GM23338 (cell line): ENCODE data around the gene ATP1B4. TPM values are rescaled to one million over a fixed set of nuclear protein-coding genes. Genes with fewer than 3 reads are reported as not detected.

Source experiments
- ATAC-seq: fragments of 200-7000 bp; cut with Tn5 transposase; 3 replicates; pipeline ENCODE4 v1.9.1; 2020
- DNase-seq: peaks from one replicate; pipeline ENCODE4 v3.0.0-alpha.2; 2015; ENCODE audit warnings: low spot score
- H2AFZ ChIP-seq: fragments of 200-600 bp; sonication (generic); 2 replicates; pipeline ENCODE4 v1.8.0; 2016; ENCODE audit warnings: antibody characterized with exemption, mild to moderate bottlenecking, moderate library complexity
- H3F3A ChIP-seq: fragments of 200-600 bp; sonication (generic); replicated peaks from 2 replicates; pipeline ENCODE4 v1.8.0; 2017; ENCODE audit warnings: antibody characterized with exemption, mixed run types, low read depth
- H3K27ac ChIP-seq: fragments of 200-600 bp; sonication (generic); 2 replicates; pipeline ENCODE4 v1.6.1; 2016; ENCODE audit warnings: low read depth
- H3K27me3 ChIP-seq: fragments of 200-600 bp; sonication (generic); 2 replicates; pipeline ENCODE4 v1.8.0; 2016; ENCODE audit warnings: mild to moderate bottlenecking, mixed run types, moderate library complexity; ENCODE audit not compliant: insufficient read depth
- H3K36me3 ChIP-seq: fragments of 200-600 bp; sonication (generic); 2 replicates; pipeline ENCODE4 v1.8.0; 2016; ENCODE audit warnings: mild to moderate bottlenecking; ENCODE audit not compliant: insufficient read depth
- H3K4me1 ChIP-seq: fragments of 200-600 bp; sonication (generic); 2 replicates; pipeline ENCODE4 v1.8.0; 2016; ENCODE audit warnings: mild to moderate bottlenecking, moderate library complexity; ENCODE audit not compliant: insufficient read depth
- H3K4me2 ChIP-seq: fragments of 200-600 bp; sonication (generic); 2 replicates; pipeline ENCODE4 v1.7.1; 2017; ENCODE audit warnings: mixed run types
- H3K4me3 ChIP-seq: fragments of 200-600 bp; sonication (generic); 2 replicates; pipeline ENCODE4 v1.6.1; 2016; ENCODE audit warnings: mixed run types
- H3K79me2 ChIP-seq: fragments of 200-600 bp; sonication (generic); replicated peaks from 2 replicates; pipeline ENCODE4 v1.8.0; 2017; ENCODE audit warnings: mild to moderate bottlenecking; ENCODE audit not compliant: insufficient read depth
- H3K9me2 ChIP-seq: fragments of 200-600 bp; sonication (generic); 2 replicates; pipeline ENCODE4 v1.8.0; 2017; ENCODE audit not compliant: insufficient read depth
- H4K20me1 ChIP-seq: fragments of 200-600 bp; sonication (generic); replicated peaks from 2 replicates; pipeline ENCODE4 v1.8.0; 2017; ENCODE audit warnings: mild to moderate bottlenecking; ENCODE audit not compliant: insufficient read depth
- H3K27ac Mint-ChIP-seq: 2 replicates; pipeline ENCODE4 v1.8.0; 2020; ENCODE audit warnings: inconsistent platforms, mild to moderate bottlenecking, moderate library complexity, mixed read lengths
- H3K27me3 Mint-ChIP-seq: 3 replicates; pipeline ENCODE4 v1.8.0; 2022; ENCODE audit warnings: low read depth, mild to moderate bottlenecking, moderate library complexity, mixed read lengths, inconsistent platforms; ENCODE audit not compliant: insufficient read depth, poor library complexity
- H3K36me3 Mint-ChIP-seq: 3 replicates; pipeline ENCODE4 v1.8.0; 2021; ENCODE audit warnings: low read depth, mild to moderate bottlenecking, inconsistent platforms, moderate library complexity, mixed read lengths
- H3K4me1 Mint-ChIP-seq: 3 replicates; pipeline ENCODE4 v1.8.0; 2020; ENCODE audit warnings: mild to moderate bottlenecking, inconsistent platforms, mixed read lengths
- H3K4me3 Mint-ChIP-seq: 3 replicates; pipeline ENCODE4 v1.8.0; 2021; ENCODE audit warnings: moderate library complexity, mild to moderate bottlenecking, inconsistent platforms, mixed read lengths
- H3K9me3 Mint-ChIP-seq: 3 replicates; pipeline ENCODE4 v1.8.0; 2020; ENCODE audit warnings: moderate library complexity, mild to moderate bottlenecking, inconsistent platforms, mixed read lengths
- CREB1 ChIP-seq: fragments of 250-450 bp; sonication (Bioruptor Pico); IDR thresholded peaks from 2 replicates; pipeline ENCODE4 v1.5.0; 2020; ENCODE audit warnings: low read depth, mild to moderate bottlenecking, moderate library complexity
- CTCF ChIP-seq, 2 experiments: fragments of 200-600 bp in 1 of 2; sonication (generic) in 1 of 2; conservative IDR thresholded peaks; 2 replicates each; pipeline versions ENCODE4 v1.5.1 to v1.6.1; 2016 to 2017; ENCODE audit warnings: antibody characterized with exemption in 2 of 2, low read depth in 2 of 2, mild to moderate bottlenecking in 2 of 2, moderate library complexity in 1 of 2
- ETS1 ChIP-seq: IDR thresholded peaks from 2 replicates; pipeline ENCODE4 v1.6.1; 2016; ENCODE audit warnings: antibody characterized with exemption
- EZH2 ChIP-seq: fragments of 200-600 bp; sonication (generic); IDR thresholded peaks from one replicate; pipeline ENCODE4 v1.8.0; 2017; ENCODE audit warnings: antibody characterized with exemption, mild to moderate bottlenecking, low read depth; ENCODE audit not compliant: unreplicated experiment
- EZH2phosphoT487 ChIP-seq: fragments of 200-600 bp; sonication (generic); IDR thresholded peaks from one replicate; pipeline ENCODE4 v1.8.1; 2018; ENCODE audit warnings: antibody characterized with exemption; ENCODE audit not compliant: unreplicated experiment
- JUNB ChIP-seq: IDR thresholded peaks from one replicate; pipeline ENCODE4 v1.6.1; 2016; ENCODE audit warnings: antibody characterized with exemption; ENCODE audit not compliant: unreplicated experiment
- NANOG ChIP-seq: IDR thresholded peaks from 2 replicates; pipeline ENCODE4 v1.6.1; 2016; ENCODE audit warnings: antibody characterized with exemption, borderline replicate concordance
- POLR2AphosphoS5 ChIP-seq: IDR thresholded peaks from 2 replicates; pipeline ENCODE4 v1.6.1; 2016; ENCODE audit warnings: antibody characterized with exemption, low read depth
- REST ChIP-seq: IDR thresholded peaks from one replicate; pipeline ENCODE4 v1.6.1; 2018; ENCODE audit warnings: antibody characterized with exemption; ENCODE audit not compliant: unreplicated experiment
- STAT1 ChIP-seq: IDR thresholded peaks from one replicate; pipeline ENCODE4 v1.6.1; 2016; ENCODE audit warnings: antibody characterized with exemption; ENCODE audit not compliant: unreplicated experiment
- ZNF114 ChIP-seq: fragments of 250-450 bp; sonication (Bioruptor Pico); IDR thresholded peaks from 2 replicates; pipeline ENCODE4 v1.5.0; 2020; ENCODE audit warnings: mild to moderate bottlenecking, moderate library complexity
- ZNF462 ChIP-seq: fragments of 250-450 bp; sonication (Bioruptor Pico); IDR thresholded peaks from 2 replicates; pipeline ENCODE4 v1.5.0; 2020; ENCODE audit warnings: mild to moderate bottlenecking, moderate library complexity
- polyA plus RNA-seq: library from polyadenylated mRNA; unstranded; fragments of >200 nt; fragmentation: Nextera tagmentation; extraction: Ambion mirVana; gene quantifications from 2 replicates; pipeline ENCODE4 v1.2.1, GENCODE V29; 2016
- total RNA-seq: library from RNA; depleted of rRNA; stranded (reverse); fragments of >200 nt; shearing (Covaris generic); gene quantifications from 2 replicates; pipeline ENCODE4 v1.2.3, GENCODE V29; 2014

ATP1B4 gene
- total and polyA plus RNA-seq, 2 experiments from 2014 or later, result not detected

GRCh38 chrX:120379937-120380681 lies 18.2 kb downstream of the ATP1B4 start:
- DNase-seq (no peak), ATAC-seq (no peak)
- Histone ChIP-seq H3F3A (no peaks in the 10 kb centered on the region), H3K9me2 (no peaks in the 10 kb centered on the region), H3K4me1 (peaks cover 6% of the 10 kb centered on the region; the same call in 1 of the 2 replicates), H2AFZ (no peak overlapping the region), H4K20me1 (no peaks in the 10 kb centered on the region), H3K36me3 (no peaks in the 10 kb centered on the region), H3K4me3 (no peak overlapping the region), H3K27ac (no peak overlapping the region), H3K27me3 (no peaks in the 10 kb centered on the region), H3K4me2 (no peak overlapping the region), H3K79me2 (no peaks in the 10 kb centered on the region)
- H3K4me3 Mint-ChIP-seq, result no peak overlapping the region
- peaks cover 2% of the 10 kb centered on the region for H3K27me3 Mint-ChIP-seq
- H3K4me1 Mint-ChIP-seq, result peaks cover 20% of the 10 kb centered on the region
- no peaks in the 10 kb centered on the region; the same call in 2 of the 3 replicates for H3K9me3 Mint-ChIP-seq
- H3K36me3 Mint-ChIP-seq, result no peaks in the 10 kb centered on the region
- TF ChIP-seq NANOG (no peak), EZH2phosphoT487 (no peak), ETS1 (no peak), JUNB (no peak), REST (no peak), STAT1 (no peak), POLR2AphosphoS5 (no peak), CREB1 (CRISPR knock-in tag) (no peak), ZNF462 (CRISPR knock-in tag) (no peak), ZNF114 (CRISPR knock-in tag) (no peak), EZH2 (no peak), CTCF (conservative IDR thresholded peaks at IDR 0.05; ENCODE audit: low read depth in 2 of 2) (no peak)
- H3K27ac Mint-ChIP-seq, result no peak overlapping the region
